Measurements from ENCODE around the gene ITPR1. TPM values are rescaled to one million over a fixed set of nuclear protein-coding genes. Genes with fewer than 3 reads are reported as not detected.

ITPR1 gene
- polyA plus RNA-seq, 1 donor from 2014 or later: 2.1 TPM

DNA sequence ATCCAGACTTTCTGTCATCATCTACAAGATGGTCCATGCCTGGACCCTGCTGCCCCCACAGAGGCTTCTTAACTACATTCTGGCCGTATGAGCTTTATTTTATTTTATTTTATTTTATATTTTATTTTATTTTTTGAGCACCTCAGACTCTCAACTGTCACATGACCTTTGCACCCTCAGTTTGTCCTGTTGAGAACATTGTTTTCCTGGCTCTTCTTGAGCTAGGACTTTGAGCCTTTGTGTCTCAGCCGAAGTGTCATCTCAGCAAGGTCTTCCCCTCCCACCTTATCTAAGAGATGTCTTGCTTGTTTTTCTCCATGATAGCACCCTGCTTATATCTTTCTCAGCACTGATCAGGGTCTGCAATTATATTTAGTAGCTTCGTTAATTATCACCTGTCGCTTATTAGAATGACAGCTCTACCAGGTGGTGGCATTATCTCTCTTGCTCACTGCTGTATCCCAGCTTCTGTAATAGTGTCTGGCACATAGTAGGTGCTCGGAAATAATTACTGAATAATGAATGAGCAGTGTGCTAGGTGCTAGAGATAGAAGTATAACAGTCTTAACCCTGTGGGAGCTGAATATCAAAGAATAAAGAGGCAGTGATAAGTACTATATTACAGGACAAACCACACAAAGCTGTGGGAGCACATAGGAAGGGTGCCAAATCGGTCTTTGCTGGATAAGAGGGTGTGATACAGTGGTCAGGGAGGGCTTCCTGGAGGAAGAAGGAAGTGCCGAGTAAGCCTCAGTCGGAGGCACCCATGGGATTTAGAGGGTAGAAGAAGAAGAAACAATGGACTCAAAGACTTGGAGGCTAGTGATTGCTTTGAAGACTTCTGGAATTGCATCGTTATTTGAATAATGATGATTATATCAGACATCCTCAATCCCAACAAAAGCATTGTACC lies 136.2 kb downstream of the ITPR1 start:
- Histone ChIP-seq H3K27ac (ENCODE audit: low read length) (no peak overlapping the region), H3K9me2 (ENCODE audit: insufficient read depth, low read length) (no peaks in the 10 kb centered on the region), H3K9ac (ENCODE audit: low read length) (no peak overlapping the region), H3K9me3 (ENCODE audit: low read length) (no peaks in the 10 kb centered on the region), H3K27me3 (ENCODE audit: insufficient read depth, low read depth, low read length) (no peaks in the 10 kb centered on the region), H4K20me1 (ENCODE audit: insufficient read depth) (no peaks in the 10 kb centered on the region), H3K36me3 (ENCODE audit: insufficient read depth, low read length) (no peaks in the 10 kb centered on the region), H3K4me2 (ENCODE audit: low read length) (no peak overlapping the region), H2AFZ (ENCODE audit: low read depth, low read length) (no peak overlapping the region), H3K79me2 (replicated peaks; ENCODE audit: insufficient read depth, low read length) (no peaks in the 10 kb centered on the region), H3F3A (ENCODE audit: insufficient read depth, low read length, poor library complexity, severe bottlenecking) (no peaks in the 10 kb centered on the region), H3K4me3 (ENCODE audit: low read length) (no peak overlapping the region)
- TF ChIP-seq REST (IDR thresholded peaks at IDR 0.05; ENCODE audit: borderline replicate concordance): no peak
- no peak for TF ChIP-seq TAF1 (IDR thresholded peaks at IDR 0.05; ENCODE audit: low read depth)
- TF ChIP-seq, protein P1, sequence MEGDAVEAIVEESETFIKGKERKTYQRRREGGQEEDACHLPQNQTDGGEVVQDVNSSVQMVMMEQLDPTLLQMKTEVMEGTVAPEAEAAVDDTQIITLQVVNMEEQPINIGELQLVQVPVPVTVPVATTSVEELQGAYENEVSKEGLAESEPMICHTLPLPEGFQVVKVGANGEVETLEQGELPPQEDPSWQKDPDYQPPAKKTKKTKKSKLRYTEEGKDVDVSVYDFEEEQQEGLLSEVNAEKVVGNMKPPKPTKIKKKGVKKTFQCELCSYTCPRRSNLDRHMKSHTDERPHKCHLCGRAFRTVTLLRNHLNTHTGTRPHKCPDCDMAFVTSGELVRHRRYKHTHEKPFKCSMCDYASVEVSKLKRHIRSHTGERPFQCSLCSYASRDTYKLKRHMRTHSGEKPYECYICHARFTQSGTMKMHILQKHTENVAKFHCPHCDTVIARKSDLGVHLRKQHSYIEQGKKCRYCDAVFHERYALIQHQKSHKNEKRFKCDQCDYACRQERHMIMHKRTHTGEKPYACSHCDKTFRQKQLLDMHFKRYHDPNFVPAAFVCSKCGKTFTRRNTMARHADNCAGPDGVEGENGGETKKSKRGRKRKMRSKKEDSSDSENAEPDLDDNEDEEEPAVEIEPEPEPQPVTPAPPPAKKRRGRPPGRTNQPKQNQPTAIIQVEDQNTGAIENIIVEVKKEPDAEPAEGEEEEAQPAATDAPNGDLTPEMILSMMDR (IDR thresholded peaks at IDR 0.05; ENCODE audit: poor library complexity, severe bottlenecking): no peak
- no peak for TF ChIP-seq RAD21 (conservative IDR thresholded peaks at IDR 0.05)
- TF ChIP-seq MXI1 (conservative IDR thresholded peaks at IDR 0.05; ENCODE audit: poor library complexity, severe bottlenecking): no peak
- TF ChIP-seq SMC3 (conservative IDR thresholded peaks at IDR 0.05; ENCODE audit: poor library complexity): no peak
- no peak for TF ChIP-seq EP300 (conservative IDR thresholded peaks at IDR 0.05; ENCODE audit: poor library complexity, severe bottlenecking)
- no peak for TF ChIP-seq EZH2 (IDR thresholded peaks at IDR 0.05; ENCODE audit: borderline replicate concordance, insufficient read depth, low read length, poor library complexity, severe bottlenecking)
- no peak for TF ChIP-seq POLR2AphosphoS5 (IDR thresholded peaks at IDR 0.05)

GRCh38 chr3:4633078-4634004 lies 140.2 kb downstream of the ITPR1 start:
- H3K79me2 ChIP-seq (replicated peaks; ENCODE audit: insufficient read depth, low read length): no peaks in the 10 kb centered on the region
- no peaks in the 10 kb centered on the region for H3K9me3 ChIP-seq (ENCODE audit: low read length)
- no peak overlapping the region for H3K9ac ChIP-seq (ENCODE audit: low read length)
- no peaks in the 10 kb centered on the region for H3K27me3 ChIP-seq (ENCODE audit: insufficient read depth, low read depth, low read length)
- no peak overlapping the region for H3K4me2 ChIP-seq (ENCODE audit: low read length)
- no peak overlapping the region for H2AFZ ChIP-seq (ENCODE audit: low read depth, low read length)
- no peaks in the 10 kb centered on the region for H3F3A ChIP-seq (ENCODE audit: insufficient read depth, low read length, poor library complexity, severe bottlenecking)
- no peaks in the 10 kb centered on the region for H3K36me3 ChIP-seq (ENCODE audit: insufficient read depth, low read length)
- TF ChIP-seq EZH2 (IDR thresholded peaks at IDR 0.05; ENCODE audit: borderline replicate concordance, insufficient read depth, low read length, poor library complexity, severe bottlenecking) (no peak), SMC3 (conservative IDR thresholded peaks at IDR 0.05; ENCODE audit: poor library complexity) (peak; percentile 87), RAD21 (conservative IDR thresholded peaks at IDR 0.05) (peak; percentile 85), TAF1 (IDR thresholded peaks at IDR 0.05; ENCODE audit: low read depth) (no peak), POLR2AphosphoS5 (IDR thresholded peaks at IDR 0.05) (no peak), EP300 (conservative IDR thresholded peaks at IDR 0.05; ENCODE audit: poor library complexity, severe bottlenecking) (no peak), MXI1 (conservative IDR thresholded peaks at IDR 0.05; ENCODE audit: poor library complexity, severe bottlenecking) (no peak), REST (IDR thresholded peaks at IDR 0.05; ENCODE audit: borderline replicate concordance) (no peak)
- TF ChIP-seq, protein P1 (IDR thresholded peaks at IDR 0.05; ENCODE audit: poor library complexity, severe bottlenecking): peak; percentile 91
- H4K20me1 ChIP-seq (ENCODE audit: insufficient read depth): no peaks in the 10 kb centered on the region
- no peaks in the 10 kb centered on the region for H3K9me2 ChIP-seq (ENCODE audit: insufficient read depth, low read length)
- no peak overlapping the region for H3K27ac ChIP-seq (ENCODE audit: low read length)
- H3K4me3 ChIP-seq (ENCODE audit: low read length): no peak overlapping the region

All from neural cell (in vitro differentiated cells).